Gastrocnemius medialis (tissue), 4 donors: ENCODE measurements around the gene DENND4B. TPM values are rescaled to one million over a fixed set of nuclear protein-coding genes. Genes with fewer than 3 reads are reported as not detected.

Experiments
- ATAC-seq, 2 donors: fragments of 150-250 bp; one replicate each; pipeline ENCODE4 v1.9.1; 2016
- DNase-seq, 2 donors: peaks; one replicate each; pipeline ENCODE4 v3.0.0-alpha.2; 2019
- H3K27ac ChIP-seq, 4 donors: fragments of 200-600 bp; sonication (generic); 1 replicate in 1 of 4; 2 replicates in 3 of 4; pipeline ENCODE4 v1.5.1; 2016 to 2018; ENCODE audit warnings: mild to moderate bottlenecking in 2 of 4, moderate library complexity in 1 of 4
- H3K27me3 ChIP-seq, 3 donors: fragments of 200-600 bp; sonication (generic) in 2 of 3; 1 replicate in 1 of 3; 2 replicates in 2 of 3; pipeline versions ENCODE4 v1.5.1 to v1.6.0; 2016 to 2019; ENCODE audit warnings: mild to moderate bottlenecking in 1 of 3, moderate library complexity in 1 of 3
- H3K36me3 ChIP-seq, 2 donors: fragments of 200-600 bp; sonication (generic) in 1 of 2; one replicate each; pipeline ENCODE4 v1.5.1; 2017 to 2018
- H3K4me1 ChIP-seq, 2 donors: fragments of 200-600 bp; sonication (generic) in 1 of 2; one replicate each; pipeline ENCODE4 v1.5.1; 2016 to 2017; ENCODE audit warnings: mild to moderate bottlenecking in 2 of 2
- H3K4me3 ChIP-seq, 4 donors: fragments of 200-600 bp; sonication (generic) in 3 of 4; 1 replicate in 1 of 4; 2 replicates in 3 of 4; pipeline ENCODE4 v1.5.1; 2016 to 2019; ENCODE audit warnings: mild to moderate bottlenecking in 2 of 4
- H3K9me3 ChIP-seq, 3 donors: fragments of 200-600 bp; sonication (generic) in 2 of 3; 1 replicate in 1 of 3; 2 replicates in 2 of 3; pipeline ENCODE4 v1.5.1; 2016 to 2019
- CTCF ChIP-seq, 5 experiments: fragments of 450-650 bp in 3 of 5; fragments of 200-600 bp in 2 of 5; sonication (generic) in 2 of 5; IDR thresholded peaks in 4 of 5; conservative IDR thresholded peaks in 1 of 5; 1 replicate in 4 of 5; 2 replicates in 1 of 5; pipeline ENCODE4 v1.5.1; 2016 to 2019; ENCODE audit warnings: antibody characterized with exemption in 5 of 5, mild to moderate bottlenecking in 3 of 5, moderate library complexity in 3 of 5
- POLR2A ChIP-seq, 2 donors: fragments of 450-650 bp; IDR thresholded peaks; one replicate each; pipeline ENCODE4 v1.6.1; 2017; ENCODE audit warnings: antibody characterized with exemption in 2 of 2, mild to moderate bottlenecking in 2 of 2, moderate library complexity in 2 of 2
- in situ Hi-C, 4 donors: fragments of 200-750 bp; cut with MboI; loops; one replicate each; pipeline versions ENCODE4 v1.15.0 to v1.8.0; 2017; ENCODE audit warnings: low sequenced_read_pairs in 4 of 4
- intact Hi-C: fragments of 100-400 bp; cut with DNase I; formaldehyde crosslinking; loops from one replicate; pipeline ENCODE4 v1.15.1; 2023; ENCODE audit warnings: low total_unique reads
- microRNA-seq, 2 donors: library from miRNA; unstranded; fragments of <30 nt; microRNA quantifications; one replicate each; pipeline ENCODE4, GENCODE V29; 2016; ENCODE audit warnings: borderline replicate concordance in 2 of 2
- total RNA-seq, 4 donors: library from RNA; depleted of rRNA; stranded (reverse); fragments of >200 nt; gene quantifications; one replicate each; pipeline versions ENCODE4 v1.1.0 to v1.2.3, GENCODE V29; 2016

Gene DENND4B
- total RNA-seq, 4 donors from 2014 or later, result 38.0 to 45.8 (median 40.1) TPM

GRCh38 chr1:153880962-153881361 lies 65.6 kb downstream of the DENND4B start:
- H3K27me3 ChIP-seq, result no peaks in the 10 kb centered on the region
- intact Hi-C loops (no loop called here), in situ Hi-C loops (no loop called here)
- peak overlapping the region; percentile 51 to 79 (median 67) for H3K27ac ChIP-seq
- no peak for TF ChIP-seq CTCF (IDR thresholded peaks at IDR 0.05 in 4 of 5, conservative IDR thresholded peaks at IDR 0.05 in 1 of 5)
- no peak for TF ChIP-seq POLR2A (IDR thresholded peaks at IDR 0.05)
- ATAC-seq (peak; percentile 85 to 88), DNase-seq (peak; percentile 70 to 79)
- no peak overlapping the region for H3K4me3 ChIP-seq
- peaks cover 50 to 55% of the 10 kb centered on the region in 2 donors for H3K4me1 ChIP-seq
- no peaks in the 10 kb centered on the region for H3K36me3 ChIP-seq
- H3K9me3 ChIP-seq, result no peaks in the 10 kb centered on the region

- ATAC-seq (no peak), DNase-seq (no peak)
- TF ChIP-seq CTCF (IDR thresholded peaks at IDR 0.05 in 4 of 5, conservative IDR thresholded peaks at IDR 0.05 in 1 of 5), result no peak
- TF ChIP-seq POLR2A (IDR thresholded peaks at IDR 0.05), result no peak
- in situ Hi-C loops (no loop called here), intact Hi-C loops (no loop called here)
- H3K4me1 ChIP-seq, result peaks cover 50 to 55% of the 10 kb centered on the region in 2 donors
- H3K27ac ChIP-seq, result peak overlapping the region; percentile 51 to 79 (median 67)
- H3K9me3 ChIP-seq, result no peaks in the 10 kb centered on the region
- no peaks in the 10 kb centered on the region for H3K27me3 ChIP-seq
- H3K36me3 ChIP-seq, result no peaks in the 10 kb centered on the region
- no peak overlapping the region for H3K4me3 ChIP-seq
Observed at GRCh38 chr1:153880024-153880423, 66.5 kb downstream of the DENND4B start.

Small RNA genes lying within 50 kb of the gene (microRNA-seq; reads per million reads assigned to microRNA genes)
- 0 to 1.2 reads per million in 2 donors for gene MIR6737

Other genes with a start within 250 kb of the DENND4B start
- 10 to 100 TPM; 16.1 to 28.0 (median 19.9) TPM for gene INTS3, start 218.7 kb downstream of the DENND4B start, total RNA-seq
- gene SLC27A3, start 171.3 kb downstream of the DENND4B start, total RNA-seq, result 1 to 10 TPM; 2.3 to 7.9 (median 3.7) TPM
- gene GATAD2B, start 23.7 kb downstream of the DENND4B start, total RNA-seq, result 10 to 100 TPM; 22.0 to 40.7 (median 28.1) TPM
- 10 to 100 TPM; 17.4 to 27.1 (median 23.3) TPM for gene CRTC2, start 11.9 kb upstream of the DENND4B start, total RNA-seq
- 10 to 100 TPM; 37.1 to 63.2 (median 47.9) TPM for gene SLC39A1, start 16.8 kb upstream of the DENND4B start, total RNA-seq
- gene CREB3L4, start 21.2 kb upstream of the DENND4B start, total RNA-seq, result 1 to 10 TPM; 4.5 to 7.9 (median 5.7) TPM
- 100 to 1,000 TPM; 157 to 309 (median 259) TPM for gene JTB, start 31.0 kb upstream of the DENND4B start, total RNA-seq
- gene RAB13, start 39.6 kb upstream of the DENND4B start, total RNA-seq, result 10 to 100 TPM in 1 of 4 donors, 1 to 10 TPM in 3; 6.4 to 12.3 (median 9.1) TPM
- 1,000 to 10,000 TPM; 1,269 to 1,948 (median 1,828) TPM for gene RPS27, start 44.0 kb upstream of the DENND4B start, total RNA-seq
- gene NUP210L, start 208.4 kb upstream of the DENND4B start, total RNA-seq, result under 1 TPM in 3 of 4 donors, not detected in 1; 0.07 to 0.24 (median 0.10) TPM
- gene TPM3, start 245.4 kb upstream of the DENND4B start, total RNA-seq, result 1,000 to 10,000 TPM; 1,776 to 3,699 (median 2,786) TPM